Trophoblast cell (in vitro differentiated cells and primary cell): ENCODE results near the gene AKAP6.

ENCODE experiments used
- DNase-seq, 2 donors: peaks; one replicate each; pipeline ENCODE4 v3.0.0-alpha.2; 2016
- H2AFZ ChIP-seq: 2 replicates; pipeline ENCODE4 v1.6.1; 2013; ENCODE audit warnings: low read length, moderate library complexity, mild to moderate bottlenecking; ENCODE audit not compliant: insufficient read depth, poor library complexity
- H2AK5ac ChIP-seq: 2 replicates; pipeline ENCODE4 v1.6.1; 2013; ENCODE audit warnings: mild to moderate bottlenecking, low read length
- H2BK120ac ChIP-seq: 2 replicates; pipeline ENCODE4 v1.6.1; 2013; ENCODE audit warnings: low read length, mild to moderate bottlenecking, moderate library complexity; ENCODE audit not compliant: insufficient read depth, poor library complexity
- H2BK12ac ChIP-seq: 2 replicates; pipeline ENCODE4 v1.6.1; 2013; ENCODE audit warnings: mild to moderate bottlenecking, low read length, moderate library complexity
- H2BK5ac ChIP-seq: 2 replicates; pipeline ENCODE4 v1.6.1; 2013; ENCODE audit warnings: low read length, low read depth, moderate library complexity, mild to moderate bottlenecking; ENCODE audit not compliant: poor library complexity
- H3K14ac ChIP-seq: 2 replicates; pipeline ENCODE4 v1.6.1; 2013; ENCODE audit warnings: mild to moderate bottlenecking, low read length
- H3K18ac ChIP-seq: 2 replicates; pipeline ENCODE4 v1.6.1; 2013; ENCODE audit warnings: mild to moderate bottlenecking, low read length
- H3K23ac ChIP-seq: 2 replicates; pipeline ENCODE4 v1.6.1; 2013; ENCODE audit warnings: low read length
- H3K27ac ChIP-seq: 2 replicates; pipeline ENCODE4 v1.5.1; 2013; ENCODE audit warnings: low read depth, mild to moderate bottlenecking, inconsistent platforms, low read length, moderate library complexity
- H3K27me3 ChIP-seq: 2 replicates; pipeline ENCODE4 v1.6.1; 2013; ENCODE audit warnings: inconsistent platforms, mild to moderate bottlenecking, low read length, moderate library complexity; ENCODE audit not compliant: insufficient read depth
- H3K36me3 ChIP-seq, 2 experiments: 1 replicate in 1 of 2; 2 replicates in 1 of 2; pipeline ENCODE4 v1.6.1; 2013; ENCODE audit warnings: low read length in 2 of 2, mild to moderate bottlenecking in 2 of 2, moderate library complexity in 1 of 2; ENCODE audit not compliant: insufficient read depth in 2 of 2, control insufficient read depth in 1 of 2
- H3K4ac ChIP-seq: 2 replicates; pipeline ENCODE4 v1.6.1; 2013; ENCODE audit warnings: low read depth, mild to moderate bottlenecking, low read length, moderate library complexity
- H3K4me1 ChIP-seq, 2 experiments: 1 replicate in 1 of 2; 2 replicates in 1 of 2; pipeline ENCODE4 v1.6.1; 2013; ENCODE audit warnings: low read length in 2 of 2, mild to moderate bottlenecking in 2 of 2, moderate library complexity in 1 of 2; ENCODE audit not compliant: insufficient read depth in 2 of 2, control insufficient read depth in 1 of 2
- H3K4me2 ChIP-seq: 2 replicates; pipeline ENCODE4 v1.6.1; 2013; ENCODE audit warnings: inconsistent platforms, mild to moderate bottlenecking, low read length, moderate library complexity
- H3K4me3 ChIP-seq: 2 replicates; pipeline ENCODE4 v1.5.1; 2013; ENCODE audit warnings: mild to moderate bottlenecking, low read depth, low read length, inconsistent platforms
- H3K79me1 ChIP-seq: one replicate; pipeline ENCODE4 v1.6.1; 2013; ENCODE audit warnings: low read length
- H3K79me2 ChIP-seq: 2 replicates; pipeline ENCODE4 v1.6.1; 2013; ENCODE audit warnings: low read length, mild to moderate bottlenecking; ENCODE audit not compliant: control insufficient read depth, insufficient read depth, poor library complexity
- H3K9ac ChIP-seq: 2 replicates; pipeline ENCODE4 v1.6.1; 2013; ENCODE audit warnings: mild to moderate bottlenecking, low read length
- H3K9me3 ChIP-seq: 2 replicates; pipeline ENCODE4 v1.6.1; 2013; ENCODE audit warnings: low read depth, mild to moderate bottlenecking, control low read depth, inconsistent platforms, low read length; ENCODE audit not compliant: insufficient read depth
- H4K12ac ChIP-seq: 2 replicates; pipeline ENCODE4 v1.6.1; 2013; ENCODE audit warnings: low read depth, mild to moderate bottlenecking, low read length, moderate library complexity
- H4K8ac ChIP-seq: 2 replicates; pipeline ENCODE4 v1.6.1; 2013; ENCODE audit warnings: low read depth, mild to moderate bottlenecking, low read length, moderate library complexity
- H4K91ac ChIP-seq: one replicate; pipeline ENCODE4 v1.6.1; 2013; ENCODE audit warnings: low read depth, mild to moderate bottlenecking, low read length, moderate library complexity
- WGBS: extraction: QIAGEN DNeasy Blood & Tissue Kit; methylation state at CpG from one replicate; pipeline ENCODE4 v1.1.7; 2013; ENCODE audit warnings: missing lambda C conversion rate; ENCODE audit not compliant: insufficient read length, insufficient coverage; ENCODE audit errors: extremely low coverage; 5-methylcytosine and 5-hydroxymethylcytosine counted together

Gene AKAP6

GRCh38 chr14:32606301-32606700 lies 277.2 kb downstream of the AKAP6 start:
- WGBS, result no CpG with 5 or more reads among the region's 2 CpGs

DNA sequence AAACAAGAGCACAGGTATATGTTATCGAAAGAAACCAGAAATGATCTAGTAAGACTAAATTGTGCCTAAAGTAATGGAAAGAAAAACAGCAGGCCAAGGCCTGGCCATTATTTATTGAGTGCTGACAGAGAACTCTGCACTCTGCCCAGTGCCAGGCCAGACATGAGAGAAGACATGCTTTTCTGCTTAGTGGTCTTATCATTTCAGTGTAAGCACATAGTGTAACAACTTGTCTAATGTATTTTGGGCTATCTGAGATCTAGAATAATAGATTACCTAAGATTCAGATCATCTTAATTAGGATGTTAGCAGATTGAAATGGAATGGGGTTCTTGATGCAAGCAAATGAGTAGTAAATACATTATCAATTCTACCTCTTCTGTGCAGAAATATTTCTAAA lies 278.3 kb downstream of the AKAP6 start:
- H3K36me3 ChIP-seq, result no peaks in the 10 kb centered on the region
- no peak overlapping the region for H3K23ac ChIP-seq
- H2AK5ac ChIP-seq, result no peak overlapping the region
- no peak overlapping the region for H2BK120ac ChIP-seq
- H3K14ac ChIP-seq, result no peak overlapping the region
- no peak overlapping the region for H3K18ac ChIP-seq
- H2BK12ac ChIP-seq, result no peak overlapping the region
- no peak overlapping the region for H4K8ac ChIP-seq
- H3K9me3 ChIP-seq, result no peaks in the 10 kb centered on the region
- no peaks in the 10 kb centered on the region for H3K4me1 ChIP-seq
- WGBS, result no CpG with 5 or more reads among the region's 1 CpG
- no peak overlapping the region for H4K12ac ChIP-seq
- H3K27me3 ChIP-seq, result no peaks in the 10 kb centered on the region
- no peak overlapping the region for H3K9ac ChIP-seq
- H3K4me2 ChIP-seq, result no peak overlapping the region
- no peaks in the 10 kb centered on the region for H3K79me2 ChIP-seq
- no peak overlapping the region for H4K91ac ChIP-seq
- no peak overlapping the region for H2BK5ac ChIP-seq
- no peak for DNase-seq
- H3K4ac ChIP-seq, result no peak overlapping the region
- no peak overlapping the region for H3K27ac ChIP-seq
- no peak overlapping the region for H2AFZ ChIP-seq
- no peak overlapping the region for H3K4me3 ChIP-seq
- H3K79me1 ChIP-seq, result no peaks in the 10 kb centered on the region

More at GRCh38 chr14:32606301-32606700, 277.2 kb downstream of the AKAP6 start:
- Histone ChIP-seq H3K79me1 (no peaks in the 10 kb centered on the region), H3K4ac (no peak overlapping the region), H2AK5ac (no peak overlapping the region), H2BK5ac (no peak overlapping the region), H4K8ac (no peak overlapping the region), H3K4me1 (no peaks in the 10 kb centered on the region), H3K4me2 (no peak overlapping the region), H3K23ac (no peak overlapping the region), H3K27me3 (no peaks in the 10 kb centered on the region), H3K27ac (no peak overlapping the region), H3K4me3 (no peak overlapping the region), H2BK120ac (no peak overlapping the region), H4K91ac (no peak overlapping the region), H4K12ac (no peak overlapping the region), H3K79me2 (no peaks in the 10 kb centered on the region), H3K18ac (no peak overlapping the region), H3K36me3 (no peaks in the 10 kb centered on the region), H3K9me3 (no peaks in the 10 kb centered on the region), H2AFZ (no peak overlapping the region), H3K14ac (no peak overlapping the region), H3K9ac (no peak overlapping the region), H2BK12ac (no peak overlapping the region)
- no peak for DNase-seq

DNA sequence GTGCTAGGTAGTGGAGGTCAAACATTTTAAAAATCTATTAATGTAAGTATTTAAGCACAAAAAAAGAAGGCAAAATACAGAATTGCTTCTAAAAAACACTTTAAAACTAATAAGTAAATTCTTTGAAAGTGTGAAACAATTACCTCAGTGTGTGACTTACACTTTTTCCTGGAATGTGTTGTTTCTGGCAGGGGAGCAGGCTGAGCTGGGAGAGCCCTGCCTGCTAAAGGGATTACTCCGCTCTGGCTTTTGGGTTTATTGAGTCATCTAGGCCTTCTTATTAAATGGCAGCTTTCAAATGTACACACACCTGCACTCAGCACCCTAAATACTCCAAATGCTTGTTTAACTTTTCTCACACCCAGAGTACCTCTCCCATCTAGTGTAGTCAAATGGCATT lies 279.8 kb downstream of the AKAP6 start:
- Histone ChIP-seq H3K27me3 (no peaks in the 10 kb centered on the region), H3K18ac (no peak overlapping the region), H4K12ac (no peak overlapping the region), H2AFZ (no peak overlapping the region), H3K4me2 (no peak overlapping the region), H3K27ac (no peak overlapping the region), H3K23ac (no peak overlapping the region), H2AK5ac (no peak overlapping the region), H3K79me2 (no peaks in the 10 kb centered on the region), H3K9me3 (no peaks in the 10 kb centered on the region), H3K4me1 (no peaks in the 10 kb centered on the region), H2BK5ac (no peak overlapping the region), H3K14ac (no peak overlapping the region), H3K4ac (no peak overlapping the region), H4K8ac (no peak overlapping the region), H3K79me1 (no peaks in the 10 kb centered on the region), H2BK120ac (no peak overlapping the region), H3K4me3 (no peak overlapping the region), H3K9ac (no peak overlapping the region), H4K91ac (no peak overlapping the region), H2BK12ac (no peak overlapping the region), H3K36me3 (no peaks in the 10 kb centered on the region)
- DNase-seq, result no peak
- WGBS, result no CpG with 5 or more reads among the region's 1 CpG

DNA sequence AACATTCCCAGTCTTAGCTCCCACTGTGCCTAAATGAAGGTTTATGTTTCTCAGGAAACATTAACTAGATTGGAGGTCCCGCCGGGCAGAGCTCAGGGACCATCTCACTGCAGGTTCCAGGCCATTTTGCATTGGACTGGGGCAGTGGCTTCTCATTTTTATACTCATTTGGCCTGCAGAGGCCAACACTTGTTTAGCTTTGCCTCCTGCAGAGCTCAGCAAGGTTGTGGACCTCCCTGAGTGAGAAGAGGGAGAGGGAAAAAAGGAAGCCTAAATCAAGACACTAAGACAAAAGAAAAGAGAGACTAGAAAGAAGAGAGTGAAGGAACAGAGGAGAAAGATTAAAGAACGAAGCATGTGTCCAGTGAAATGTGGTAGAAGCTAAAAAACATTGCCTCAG lies 280.3 kb downstream of the AKAP6 start:
- no peak overlapping the region for H2AFZ ChIP-seq
- H3K4me1 ChIP-seq, result no peaks in the 10 kb centered on the region
- no peak overlapping the region for H3K27ac ChIP-seq
- no peaks in the 10 kb centered on the region for H3K79me2 ChIP-seq
- H4K12ac ChIP-seq, result no peak overlapping the region
- no peaks in the 10 kb centered on the region for H3K9me3 ChIP-seq
- no peak overlapping the region for H2BK5ac ChIP-seq
- H3K18ac ChIP-seq, result no peak overlapping the region
- H3K9ac ChIP-seq, result no peak overlapping the region
- H3K4me3 ChIP-seq, result no peak overlapping the region
- no peak overlapping the region for H4K91ac ChIP-seq
- H3K27me3 ChIP-seq, result no peaks in the 10 kb centered on the region
- no peak overlapping the region for H4K8ac ChIP-seq
- no peak overlapping the region for H3K23ac ChIP-seq
- H2AK5ac ChIP-seq, result no peak overlapping the region
- DNase-seq, result no peak
- no CpG with 5 or more reads among the region's 3 CpGs for WGBS
- no peaks in the 10 kb centered on the region for H3K79me1 ChIP-seq
- no peak overlapping the region for H2BK12ac ChIP-seq
- no peak overlapping the region for H2BK120ac ChIP-seq
- H3K4me2 ChIP-seq, result no peak overlapping the region
- H3K14ac ChIP-seq, result no peak overlapping the region
- no peaks in the 10 kb centered on the region for H3K36me3 ChIP-seq
- H3K4ac ChIP-seq, result no peak overlapping the region
